ENCODE results near the gene YBX1.

Gene YBX1

DNA sequence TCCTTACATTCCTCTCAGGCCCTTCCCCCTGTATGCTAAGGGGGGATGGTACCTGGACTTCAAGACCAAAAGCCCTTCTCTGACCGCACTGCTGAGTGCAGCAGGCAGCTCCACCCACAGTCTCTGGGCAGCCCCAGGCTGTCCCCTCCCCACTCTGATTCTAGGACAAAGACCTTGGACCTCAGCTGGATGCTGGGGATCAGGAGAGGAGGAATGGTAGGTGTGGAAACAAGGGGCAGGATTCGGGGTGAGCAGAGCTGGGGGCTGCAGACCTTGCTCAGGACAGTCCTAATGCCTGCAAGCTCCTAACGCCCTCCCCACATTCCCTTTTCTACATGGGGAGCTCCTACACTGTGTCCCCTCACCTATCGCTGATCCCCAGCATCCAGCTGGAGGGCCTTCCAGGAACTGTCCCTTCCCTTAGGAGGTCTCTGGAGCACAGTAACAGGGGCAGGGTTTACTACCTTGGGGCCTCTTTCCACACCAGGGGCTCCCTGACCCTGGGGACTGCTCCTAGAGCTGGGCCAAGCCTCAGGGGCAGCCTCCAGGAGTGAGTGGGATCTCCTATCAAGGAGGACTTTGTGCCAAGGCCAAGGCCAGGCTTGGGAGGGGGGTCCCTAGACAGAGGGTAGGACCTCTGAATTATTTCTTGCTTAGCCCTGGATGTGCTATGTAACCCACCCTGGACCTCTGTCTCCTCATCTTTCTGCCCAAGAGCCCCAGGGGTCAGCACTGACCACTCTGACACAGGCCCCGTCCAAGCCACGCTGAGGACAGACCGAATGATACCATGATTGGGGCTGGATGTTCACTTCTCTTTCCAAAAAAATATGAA is 52.2 kb downstream of the YBX1 start:
- TF ChIP-seq TAF1 (IDR thresholded peaks at IDR 0.05; ENCODE audit: borderline replicate concordance, insufficient read depth, low read length): no peak
- TF ChIP-seq FOXP2 (optimal IDR thresholded peaks at IDR 0.05; ENCODE audit: borderline replicate concordance, extremely low read depth, extremely low read length, insufficient read depth): no peak
- TF ChIP-seq POLR2AphosphoS5 (IDR thresholded peaks at IDR 0.05; ENCODE audit: low read depth, low read length): no peak
- TF ChIP-seq, protein P1, sequence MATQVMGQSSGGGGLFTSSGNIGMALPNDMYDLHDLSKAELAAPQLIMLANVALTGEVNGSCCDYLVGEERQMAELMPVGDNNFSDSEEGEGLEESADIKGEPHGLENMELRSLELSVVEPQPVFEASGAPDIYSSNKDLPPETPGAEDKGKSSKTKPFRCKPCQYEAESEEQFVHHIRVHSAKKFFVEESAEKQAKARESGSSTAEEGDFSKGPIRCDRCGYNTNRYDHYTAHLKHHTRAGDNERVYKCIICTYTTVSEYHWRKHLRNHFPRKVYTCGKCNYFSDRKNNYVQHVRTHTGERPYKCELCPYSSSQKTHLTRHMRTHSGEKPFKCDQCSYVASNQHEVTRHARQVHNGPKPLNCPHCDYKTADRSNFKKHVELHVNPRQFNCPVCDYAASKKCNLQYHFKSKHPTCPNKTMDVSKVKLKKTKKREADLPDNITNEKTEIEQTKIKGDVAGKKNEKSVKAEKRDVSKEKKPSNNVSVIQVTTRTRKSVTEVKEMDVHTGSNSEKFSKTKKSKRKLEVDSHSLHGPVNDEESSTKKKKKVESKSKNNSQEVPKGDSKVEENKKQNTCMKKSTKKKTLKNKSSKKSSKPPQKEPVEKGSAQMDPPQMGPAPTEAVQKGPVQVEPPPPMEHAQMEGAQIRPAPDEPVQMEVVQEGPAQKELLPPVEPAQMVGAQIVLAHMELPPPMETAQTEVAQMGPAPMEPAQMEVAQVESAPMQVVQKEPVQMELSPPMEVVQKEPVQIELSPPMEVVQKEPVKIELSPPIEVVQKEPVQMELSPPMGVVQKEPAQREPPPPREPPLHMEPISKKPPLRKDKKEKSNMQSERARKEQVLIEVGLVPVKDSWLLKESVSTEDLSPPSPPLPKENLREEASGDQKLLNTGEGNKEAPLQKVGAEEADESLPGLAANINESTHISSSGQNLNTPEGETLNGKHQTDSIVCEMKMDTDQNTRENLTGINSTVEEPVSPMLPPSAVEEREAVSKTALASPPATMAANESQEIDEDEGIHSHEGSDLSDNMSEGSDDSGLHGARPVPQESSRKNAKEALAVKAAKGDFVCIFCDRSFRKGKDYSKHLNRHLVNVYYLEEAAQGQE (IDR thresholded peaks at IDR 0.05; ENCODE audit: insufficient read depth in 1 of 2, low read depth in 2 of 2, low read length in 2 of 2): no peak
- TF ChIP-seq SIN3A (IDR thresholded peaks at IDR 0.05; ENCODE audit: borderline replicate concordance, insufficient read depth, low read length): no peak

DNA sequence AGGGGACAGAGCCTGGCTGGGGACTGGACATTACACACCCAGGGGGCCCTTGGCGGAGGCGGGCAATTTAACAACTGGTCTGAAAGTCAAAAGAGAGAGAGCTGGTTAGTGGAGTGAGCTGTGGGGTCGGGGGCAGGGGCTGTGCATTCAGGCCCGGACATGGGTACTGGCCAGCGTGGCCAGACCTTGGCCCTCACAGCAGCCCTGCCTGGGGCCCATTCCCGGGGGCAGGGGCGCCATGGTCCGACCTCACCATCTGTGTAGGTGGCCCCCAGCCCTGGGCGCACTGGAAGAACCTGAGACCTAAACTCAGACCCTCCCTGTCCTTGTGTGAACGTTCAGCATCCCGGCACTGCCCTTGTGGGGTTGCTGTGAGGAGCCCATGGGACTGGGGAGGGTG is 52.8 kb downstream of the YBX1 start:
- TF ChIP-seq SIN3A (IDR thresholded peaks at IDR 0.05; ENCODE audit: borderline replicate concordance, insufficient read depth, low read length) (no peak), TAF1 (IDR thresholded peaks at IDR 0.05; ENCODE audit: borderline replicate concordance, insufficient read depth, low read length) (no peak), FOXP2 (optimal IDR thresholded peaks at IDR 0.05; ENCODE audit: borderline replicate concordance, extremely low read depth, extremely low read length, insufficient read depth) (no peak), POLR2AphosphoS5 (IDR thresholded peaks at IDR 0.05; ENCODE audit: low read depth, low read length) (no peak)
- TF ChIP-seq, protein P1 (IDR thresholded peaks at IDR 0.05; ENCODE audit: insufficient read depth in 1 of 2, low read depth in 2 of 2, low read length in 2 of 2): no peak

DNA sequence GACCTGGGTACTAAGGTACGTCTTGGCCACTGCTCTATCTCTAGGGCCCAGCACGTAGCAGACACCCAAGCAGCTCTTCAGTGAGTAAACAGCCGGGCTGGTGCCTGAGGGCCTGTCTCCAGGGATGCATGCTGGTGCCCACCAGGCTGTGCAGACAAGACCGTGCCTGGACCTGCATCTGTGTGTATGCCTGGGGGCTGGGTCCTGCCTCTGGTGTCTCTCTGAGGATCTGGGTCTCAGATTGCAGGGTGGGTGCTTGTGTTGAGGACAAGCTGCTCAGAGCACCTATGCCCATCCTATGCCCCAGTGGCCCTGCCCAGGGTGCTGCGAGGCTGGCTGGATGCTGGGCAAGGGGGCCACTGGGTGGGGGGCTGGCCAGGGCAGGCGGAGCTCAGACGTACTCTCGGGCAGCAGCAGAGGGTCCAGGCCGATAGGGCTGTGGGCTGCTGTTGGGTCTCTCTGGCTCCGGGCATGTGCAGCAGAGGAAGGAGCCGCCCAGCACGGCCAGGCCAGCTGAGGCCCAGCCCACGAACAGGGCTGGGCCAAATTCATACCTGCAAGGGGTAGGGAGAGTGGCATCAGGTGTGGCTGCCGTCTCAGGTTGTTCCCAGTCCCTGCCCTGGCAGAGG is 53.4 kb downstream of the YBX1 start:
- TF ChIP-seq, protein P1 (IDR thresholded peaks at IDR 0.05; ENCODE audit: insufficient read depth in 1 of 2, low read depth in 2 of 2, low read length in 2 of 2): no peak
- TF ChIP-seq SIN3A (IDR thresholded peaks at IDR 0.05; ENCODE audit: borderline replicate concordance, insufficient read depth, low read length): no peak
- no peak for TF ChIP-seq POLR2AphosphoS5 (IDR thresholded peaks at IDR 0.05; ENCODE audit: low read depth, low read length)
- no peak for TF ChIP-seq FOXP2 (optimal IDR thresholded peaks at IDR 0.05; ENCODE audit: borderline replicate concordance, extremely low read depth, extremely low read length, insufficient read depth)
- no peak for TF ChIP-seq TAF1 (IDR thresholded peaks at IDR 0.05; ENCODE audit: borderline replicate concordance, insufficient read depth, low read length)

DNA sequence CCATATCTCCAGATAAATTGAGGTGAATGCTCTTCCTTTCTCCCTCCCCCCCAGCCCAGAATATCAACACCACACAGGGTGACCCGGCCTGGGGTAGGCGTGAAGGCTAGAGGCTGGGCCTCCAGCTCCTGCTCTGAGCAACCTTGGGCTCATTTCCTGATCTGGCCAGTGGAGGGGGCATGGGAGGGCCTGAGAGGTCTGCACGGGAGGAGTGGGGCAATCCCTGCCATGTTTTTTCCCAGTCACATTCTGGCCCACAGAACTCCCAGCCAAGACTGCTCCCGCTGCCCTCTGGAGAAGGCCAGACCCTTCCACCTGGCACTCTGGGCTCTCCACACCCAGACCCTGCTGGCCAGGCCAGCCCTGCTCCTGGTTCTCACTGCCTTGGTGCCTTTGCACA is 53.9 kb downstream of the YBX1 start:
- TF ChIP-seq TAF1 (IDR thresholded peaks at IDR 0.05; ENCODE audit: borderline replicate concordance, insufficient read depth, low read length): no peak
- no peak for TF ChIP-seq POLR2AphosphoS5 (IDR thresholded peaks at IDR 0.05; ENCODE audit: low read depth, low read length)
- no peak for TF ChIP-seq SIN3A (IDR thresholded peaks at IDR 0.05; ENCODE audit: borderline replicate concordance, insufficient read depth, low read length)
- TF ChIP-seq FOXP2 (optimal IDR thresholded peaks at IDR 0.05; ENCODE audit: borderline replicate concordance, extremely low read depth, extremely low read length, insufficient read depth): no peak
- TF ChIP-seq, protein P1 (IDR thresholded peaks at IDR 0.05; ENCODE audit: insufficient read depth in 1 of 2, low read depth in 2 of 2, low read length in 2 of 2): no peak
